HepG2 (cell line): ENCODE measurements around the gene TSC22D4. TPM values are rescaled to one million over a fixed set of nuclear protein-coding genes. Genes with fewer than 3 reads are reported as not detected.

Source experiments
- ATAC-seq: fragments of 200-7000 bp; cut with Tn5 transposase; 3 replicates; pipeline ENCODE4 v1.9.1; 2020; ENCODE audit warnings: mild to moderate bottlenecking, moderate library complexity
- BruUV-seq: library from RNA; stranded (reverse); fragments of 400-500 nt; replicated peaks from 2 replicates; lab custom pipeline; 2021; lab: Mats Ljungman, UMichigan
- CTCF ChIA-PET: fragments of 300-600 bp; formaldehyde crosslinking; extraction: SDS; loops from one replicate; lab custom pipeline; 2021; ENCODE audit warnings: low total read pairs, inconsistent platforms, low intra/inter-chr PET ratio; lab: Yijun Ruan, JAX
- POLR2A ChIA-PET: fragments of 350-600 bp; sonication (Branson Sonifier 250); formaldehyde crosslinking; loops from one replicate; lab custom pipeline; 2020; ENCODE audit warnings: antibody characterized with exemption, inconsistent platforms; lab: Yijun Ruan, JAX
- DNase-seq: peaks from one replicate; pipeline ENCODE4 v3.0.0-alpha.2; 2015; ENCODE audit warnings: low spot score
- FAIRE-seq: peaks from 3 replicates; lab custom pipeline; 2011; peaks lifted over from hg19 to GRCh38; lab: Jason Lieb, UNC
- H2AFZ ChIP-seq: one replicate; pipeline ENCODE4 v1.6.1; 2011; ENCODE audit warnings: low read length, inconsistent platforms
- H3K27ac ChIP-seq: fragments of 300-600 bp; 3 replicates; pipeline ENCODE4 v1.8.0; 2011; ENCODE audit warnings: mixed run types, mild to moderate bottlenecking, mixed read lengths, low read length, inconsistent platforms; ENCODE audit not compliant: insufficient read depth; ENCODE audit errors: extremely low read length
- H3K27me3 ChIP-seq, 2 experiments: fragments of 200-600 bp in 1 of 2; 2 replicates in 1 of 2; 3 replicates in 1 of 2; pipeline versions ENCODE4 v1.6.0 to v1.8.0; 2011; ENCODE audit warnings: low read length in 2 of 2, mild to moderate bottlenecking in 2 of 2, moderate library complexity in 2 of 2, inconsistent platforms in 1 of 2; ENCODE audit not compliant: insufficient read depth in 2 of 2, control insufficient read depth in 1 of 2
- H3K36me3 ChIP-seq, 2 experiments: fragments of 200-600 bp in 1 of 2; replicated peaks in 1 of 2; 2 replicates in 1 of 2; 3 replicates in 1 of 2; pipeline versions ENCODE4 v1.5.1 to v1.8.0; 2011; ENCODE audit warnings: low read length in 2 of 2, inconsistent platforms in 1 of 2; ENCODE audit not compliant: insufficient read depth in 2 of 2, control insufficient read depth in 1 of 2
- H3K4me1 ChIP-seq: 2 replicates; pipeline ENCODE4 v1.5.1; 2012; ENCODE audit warnings: low read length, inconsistent platforms; ENCODE audit not compliant: insufficient read depth
- H3K4me2 ChIP-seq: 2 replicates; pipeline ENCODE4 v1.6.0; 2011; ENCODE audit warnings: low read depth, low read length, inconsistent platforms
- H3K4me3 ChIP-seq, 3 experiments: fragments of 200-600 bp in 1 of 3; sonication (generic), shearing (Covaris generic) in 1 of 3; replicated peaks in 1 of 3; 2 replicates each; pipeline ENCODE4 v1.5.1; 2011 to 2016; ENCODE audit warnings: low read length in 3 of 3, inconsistent platforms in 2 of 3, low read depth in 2 of 3, mild to moderate bottlenecking in 2 of 3, control low read depth in 1 of 3, mixed read lengths in 1 of 3; ENCODE audit not compliant: insufficient read depth in 1 of 3
- H3K79me2 ChIP-seq: one replicate; pipeline ENCODE4 v1.6.1; 2011; ENCODE audit warnings: low read length, inconsistent platforms; ENCODE audit not compliant: insufficient read depth
- H3K9ac ChIP-seq: 2 replicates; pipeline ENCODE4 v1.6.0; 2011; ENCODE audit warnings: mild to moderate bottlenecking, low read depth, low read length, inconsistent platforms; ENCODE audit not compliant: insufficient read depth
- H3K9me3 ChIP-seq: 2 replicates; pipeline ENCODE4 v1.5.1; 2012; ENCODE audit warnings: mild to moderate bottlenecking, low read length
- H4K20me1 ChIP-seq: 2 replicates; pipeline ENCODE4 v1.6.0; 2011; ENCODE audit warnings: inconsistent platforms, mild to moderate bottlenecking, low read length, moderate library complexity; ENCODE audit not compliant: insufficient read depth
- HMGA1 ChIP-seq: sonication (generic); formaldehyde crosslinking; conservative IDR thresholded peaks from 2 replicates; pipeline ENCODE4 v1.4.0; 2020; ENCODE audit warnings: missing genetic modification reagents
- IKZF1 ChIP-seq: fragments of 450-650 bp; IDR thresholded peaks from 2 replicates; pipeline ENCODE4 v1.7.1; 2016
- POLR2AphosphoS5 ChIP-seq: IDR thresholded peaks from 2 replicates; pipeline ENCODE4 v1.6.1; 2012; ENCODE audit warnings: low read depth, low read length
- PPARG ChIP-seq: conservative IDR thresholded peaks from 2 replicates; pipeline ENCODE4 v1.6.1; 2016; ENCODE audit warnings: missing biosample characterization, missing genetic modification reagents
- PRDM10 ChIP-seq: sonication (generic); formaldehyde crosslinking; IDR thresholded peaks from 2 replicates; pipeline ENCODE4 v1.4.0; 2020; ENCODE audit warnings: low read depth, missing genetic modification reagents
- RARA ChIP-seq: IDR thresholded peaks from 2 replicates; pipeline ENCODE4 v1.6.1; 2016; ENCODE audit warnings: missing genetic modification reagents, missing compliant biosample characterization
- RXRA ChIP-seq: sonication (generic); formaldehyde crosslinking; IDR thresholded peaks from 2 replicates; pipeline ENCODE4 v1.5.1; 2020; ENCODE audit warnings: missing genetic modification reagents
- SALL1 ChIP-seq: sonication (generic); formaldehyde crosslinking; IDR thresholded peaks from 2 replicates; pipeline ENCODE4 v1.8.0; 2022; ENCODE audit warnings: mild to moderate bottlenecking, missing genetic modification reagents
- TIGD3 ChIP-seq: sonication (generic); formaldehyde crosslinking; IDR thresholded peaks from 2 replicates; pipeline ENCODE4 v1.5.1; 2020; ENCODE audit warnings: mild to moderate bottlenecking, missing genetic modification reagents, borderline replicate concordance
- ZNF687 ChIP-seq: sonication (generic); formaldehyde crosslinking; IDR thresholded peaks from 2 replicates; pipeline ENCODE4 v1.5.1; 2020; ENCODE audit warnings: mild to moderate bottlenecking, missing genetic modification reagents, moderate library complexity
- ZSCAN22 ChIP-seq: sonication (generic); formaldehyde crosslinking; IDR thresholded peaks from 2 replicates; pipeline ENCODE4 v1.4.0; 2020; ENCODE audit warnings: mild to moderate bottlenecking, missing genetic modification reagents
- WGBS: methylation state at CpG from one replicate; pipeline ENCODE4 v1.1.6; 2017; ENCODE audit warnings: low lambda C conversion rate; 5-methylcytosine and 5-hydroxymethylcytosine counted together
- in situ Hi-C: cut with HindIII; loops from 2 replicates; pipeline ENCODE4 v1.10.0; 2017; ENCODE audit warnings: low pct_unique_long_range_greater_than_20kb; ENCODE audit not compliant: extremely low pct_ligation_motif_present
- intact Hi-C: fragments of 100-400 bp; cut with micrococcal nuclease; formaldehyde crosslinking; loops from one replicate; pipeline ENCODE4 v1.10.0; 2022; ENCODE audit not compliant: unreplicated experiment
- polyA plus RNA-seq, 8 experiments: library from polyadenylated mRNA; depleted of rRNA in 3 of 8; stranded (reverse) in 7 of 8; unstranded in 1 of 8; fragments of >200 nt; fragmentation: Illumina TruSeq in 4 of 8; extraction: Trizol in 4 of 8; gene quantifications; 2 replicates each; pipeline versions ENCODE4 v1.2.1 to v1.2.3, GENCODE V29; 2011 to 2016; ENCODE audit warnings: low read depth in 4 of 8, missing spikeins in 1 of 8, mixed read lengths in 1 of 8; ENCODE audit not compliant: insufficient read depth in 1 of 8
- total RNA-seq, 5 experiments: library from RNA; depleted of rRNA; stranded (reverse); fragments of >200 nt; fragmentation: Illumina TruSeq; extraction: Trizol; gene quantifications; 2 replicates each; pipeline ENCODE4 v1.2.3, GENCODE V29; 2016; ENCODE audit warnings: low read depth in 1 of 5

Gene TSC22D4
- total and polyA plus RNA-seq, 2 of the 13 experiments (the other 11 are each of a cell fraction or from before 2014, with no cell fraction given) = 7.7 to 8.7 TPM

- BruUV-seq = no TSS peak
- no peaks in the 10 kb centered on the region for H4K20me1 ChIP-seq
- peak overlapping the region; percentile 71 for H3K4me2 ChIP-seq
- in situ Hi-C loops = loop anchor here (5.0 kb wide), 1 partner anchor 82 kb away; no protein-coding TSS in a partner anchor
- no peak for DNase-seq
- peak; percentile 17 for ATAC-seq
- 15% methylated on average over 2 of the region's 4 CpGs for WGBS
- no peaks in the 10 kb centered on the region for H3K9me3 ChIP-seq
- no peaks in the 10 kb centered on the region for H3K36me3 ChIP-seq
- H2AFZ ChIP-seq = no peak overlapping the region
- no peaks in the 10 kb centered on the region for H3K79me2 ChIP-seq
- H3K27ac ChIP-seq = no peak overlapping the region
- peak; percentile 59 for TF ChIP-seq RARA (CRISPR knock-in tag)
- TF ChIP-seq POLR2AphosphoS5 = no peak
- TF ChIP-seq TIGD3 (CRISPR knock-in tag) = no peak
- peak; percentile 50; the same call in 1 of the 2 replicates for TF ChIP-seq RXRA (CRISPR knock-in tag)
- TF ChIP-seq PPARG (CRISPR knock-in tag) = no peak
- TF ChIP-seq HMGA1 (CRISPR knock-in tag) = no peak
- TF ChIP-seq PRDM10 (CRISPR knock-in tag) = no peak
- 0 out of 2 replicates have a peak, but pooled peaks have one; percentile 16 for TF ChIP-seq SALL1 (CRISPR knock-in tag)
- TF ChIP-seq IKZF1 = no peak
- TF ChIP-seq ZSCAN22 = no peak
- TF ChIP-seq ZNF687 = peak; percentile 11; the same call in 1 of the 2 replicates
- FAIRE-seq = no peak
- no peak overlapping the region for H3K9ac ChIP-seq
- H3K27me3 ChIP-seq = peaks cover 3 to 51% of the 10 kb centered on the region in 2 experiments
- peak overlapping the region in 2 of 3 experiments; percentile 17 to 50; a peak in 1 of 6 replicates for H3K4me3 ChIP-seq
- H3K4me1 ChIP-seq = peaks cover 56% of the 10 kb centered on the region
- CTCF ChIA-PET = no interaction called here
- POLR2A ChIA-PET = no interaction called here
- intact Hi-C loops = no loop called here
Measured at GRCh38 chr7:100485471-100485876, 6.5 kb upstream of the TSC22D4 start.
